RWPE1 (cell line): Measurements from ENCODE around the gene TTC8.
"Not testable (repeated sequence)": the region's sequence is repeated elsewhere in the genome, so short reads cannot be mapped to it uniquely, and the experiment has no call there.

Experiments used
- CTCF ChIA-PET: fragments of 350-600 bp; sonication (Branson Sonifier 250); formaldehyde crosslinking; extraction: SDS; loops from one replicate; lab custom pipeline; 2021; lab: Yijun Ruan, JAX
- POLR2A ChIA-PET: fragments of 400-600 bp; formaldehyde crosslinking; extraction: SDS; loops from one replicate; lab custom pipeline; 2020; ENCODE audit warnings: antibody characterized with exemption; ENCODE audit not compliant: low non-redundant PET; lab: Yijun Ruan, JAX
- DNase-seq: peaks from one replicate; pipeline ENCODE4 v3.0.0; 2012; ENCODE audit warnings: low spot score
- H3K27ac ChIP-seq: fragments of 450-650 bp; 2 replicates; pipeline ENCODE4 v1.5.1; 2017
- TF ChIP-seq, protein P1 (sequence below): fragments of 450-650 bp; conservative IDR thresholded peaks from 2 replicates; pipeline ENCODE4 v1.5.1; 2017; ENCODE audit warnings: low read depth, mild to moderate bottlenecking

The TTC8 gene

DNA sequence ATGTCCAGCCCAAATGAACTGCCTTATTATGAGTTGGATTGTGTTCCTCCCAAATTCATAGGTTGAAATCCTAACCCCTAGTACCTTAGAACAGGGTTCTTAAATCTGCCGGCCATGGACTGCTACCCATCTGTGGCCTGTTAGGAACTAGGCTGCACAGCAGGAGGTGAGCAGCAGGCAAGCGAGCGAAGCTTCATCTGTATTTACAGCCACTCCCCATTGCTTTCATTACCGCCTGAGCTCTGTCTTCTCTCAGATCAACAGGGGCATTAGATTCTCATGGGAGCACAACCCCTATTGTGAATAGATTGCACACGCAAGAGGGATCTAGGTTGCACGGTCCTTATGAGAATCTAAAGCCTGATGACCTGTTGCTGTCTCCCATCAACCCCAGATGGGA is 21.9 kb upstream of the TTC8 start:
- CTCF ChIA-PET: no interaction called here

DNA sequence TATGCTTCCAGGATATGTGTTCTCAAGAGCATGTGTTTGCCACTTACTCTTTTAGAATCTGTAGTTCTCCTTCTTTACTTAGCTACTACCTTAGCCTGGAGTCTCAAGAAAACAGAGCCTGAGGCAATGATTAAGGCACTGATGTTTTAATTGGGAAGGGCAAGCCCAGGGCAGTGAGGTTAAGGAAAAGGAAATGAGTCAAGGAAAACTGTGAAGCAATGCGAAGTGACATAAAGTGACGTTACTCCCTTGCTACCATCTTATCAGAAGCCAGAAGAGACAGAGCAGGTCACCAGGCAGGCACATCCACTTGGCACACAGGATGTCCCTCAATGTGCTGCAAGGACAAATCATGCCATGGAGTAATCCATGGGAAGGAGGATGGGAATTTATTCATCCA is 20.4 kb upstream of the TTC8 start:
- TF ChIP-seq, protein P1, sequence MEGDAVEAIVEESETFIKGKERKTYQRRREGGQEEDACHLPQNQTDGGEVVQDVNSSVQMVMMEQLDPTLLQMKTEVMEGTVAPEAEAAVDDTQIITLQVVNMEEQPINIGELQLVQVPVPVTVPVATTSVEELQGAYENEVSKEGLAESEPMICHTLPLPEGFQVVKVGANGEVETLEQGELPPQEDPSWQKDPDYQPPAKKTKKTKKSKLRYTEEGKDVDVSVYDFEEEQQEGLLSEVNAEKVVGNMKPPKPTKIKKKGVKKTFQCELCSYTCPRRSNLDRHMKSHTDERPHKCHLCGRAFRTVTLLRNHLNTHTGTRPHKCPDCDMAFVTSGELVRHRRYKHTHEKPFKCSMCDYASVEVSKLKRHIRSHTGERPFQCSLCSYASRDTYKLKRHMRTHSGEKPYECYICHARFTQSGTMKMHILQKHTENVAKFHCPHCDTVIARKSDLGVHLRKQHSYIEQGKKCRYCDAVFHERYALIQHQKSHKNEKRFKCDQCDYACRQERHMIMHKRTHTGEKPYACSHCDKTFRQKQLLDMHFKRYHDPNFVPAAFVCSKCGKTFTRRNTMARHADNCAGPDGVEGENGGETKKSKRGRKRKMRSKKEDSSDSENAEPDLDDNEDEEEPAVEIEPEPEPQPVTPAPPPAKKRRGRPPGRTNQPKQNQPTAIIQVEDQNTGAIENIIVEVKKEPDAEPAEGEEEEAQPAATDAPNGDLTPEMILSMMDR: no peak
- POLR2A ChIA-PET: no interaction called here
- CTCF ChIA-PET: interaction anchor here (0.6 kb wide), 1 partner anchor 219 kb away, joined by 3 read pairs; no protein-coding TSS in a partner anchor
- no peak for DNase-seq
- no peak overlapping the region for H3K27ac ChIP-seq

More for the DNA sequence above, 21.9 kb upstream of the TTC8 start:
- POLR2A ChIA-PET: no interaction called here
- TF ChIP-seq, protein P1: no peak
- DNase-seq: no peak
- no peak overlapping the region for H3K27ac ChIP-seq

DNA sequence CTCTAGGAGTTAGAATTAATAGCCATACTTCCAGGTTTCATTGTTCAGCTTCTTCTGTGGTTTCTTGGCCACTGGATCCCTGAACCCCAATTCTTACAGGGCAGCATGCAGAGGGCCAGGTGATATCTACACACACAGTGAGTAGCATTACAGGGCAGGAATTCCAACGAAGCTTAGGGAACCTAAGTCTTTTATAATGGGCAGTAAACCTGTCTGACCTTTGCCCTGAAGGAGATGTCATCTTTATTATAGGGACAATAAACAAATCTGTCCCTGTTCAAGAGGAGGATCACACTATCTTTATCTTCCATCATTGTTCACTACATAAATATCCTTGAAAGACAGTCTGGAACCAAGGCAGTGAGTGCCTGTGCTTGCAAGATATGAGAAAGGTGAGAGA is 20.0 kb upstream of the TTC8 start:
- ChIA-PET POLR2A (no interaction called here), CTCF (interaction anchor here (0.6 kb wide), 1 partner anchor 218 kb away, joined by 3 read pairs; no protein-coding TSS in a partner anchor)
- no peak for DNase-seq
- H3K27ac ChIP-seq: no peak overlapping the region
- TF ChIP-seq, protein P1: no peak

DNA sequence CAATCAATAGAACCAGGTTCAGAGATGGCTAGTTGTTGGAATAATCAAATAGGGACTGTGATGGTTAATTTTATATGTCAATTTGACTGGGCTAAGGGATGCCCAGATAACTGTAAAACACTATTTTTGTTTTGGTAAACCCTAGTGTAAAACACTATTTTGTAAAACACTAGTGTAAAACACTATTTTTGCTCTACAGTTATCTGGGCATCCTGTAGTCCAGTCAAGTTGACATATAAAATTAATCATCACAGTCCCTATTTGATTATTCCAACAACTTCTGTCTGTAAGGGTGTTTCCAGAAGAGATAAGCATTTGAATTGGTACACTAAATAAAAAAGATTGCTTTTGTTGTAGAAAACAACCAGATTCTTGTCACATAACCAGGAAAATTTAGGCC is 16.1 kb upstream of the TTC8 start:
- POLR2A ChIA-PET: no interaction called here
- CTCF ChIA-PET: no interaction called here

DNA sequence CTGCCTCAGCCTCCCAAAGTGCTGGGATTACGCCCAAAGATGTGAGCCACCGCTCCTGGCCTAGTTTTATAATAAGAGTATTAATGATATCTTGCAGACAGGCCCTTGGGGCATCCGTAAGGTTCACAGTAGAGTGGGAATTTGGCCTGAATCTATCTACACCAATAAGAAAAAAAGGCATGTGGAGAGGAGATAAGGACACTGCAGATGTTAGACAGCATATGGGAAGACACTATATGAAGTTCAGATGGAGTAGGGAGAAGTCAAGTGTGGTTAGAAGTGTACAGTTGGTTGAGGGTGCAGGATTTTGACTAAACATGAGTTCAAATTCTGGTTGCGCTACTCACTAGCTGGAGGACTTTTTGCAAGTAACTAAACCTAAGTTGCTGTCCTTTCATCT is 8.5 kb upstream of the TTC8 start:
- no peak for DNase-seq
- no peak overlapping the region for H3K27ac ChIP-seq
- TF ChIP-seq, protein P1: no peak
- ChIA-PET CTCF (interaction anchor here (0.6 kb wide), 1 partner anchor 688 kb away, joined by 8 read pairs; no protein-coding TSS in a partner anchor), POLR2A (no interaction called here)

More for the DNA sequence above, 16.1 kb upstream of the TTC8 start:
- TF ChIP-seq, protein P1: no peak
- H3K27ac ChIP-seq: no peak overlapping the region
- no peak for DNase-seq

DNA sequence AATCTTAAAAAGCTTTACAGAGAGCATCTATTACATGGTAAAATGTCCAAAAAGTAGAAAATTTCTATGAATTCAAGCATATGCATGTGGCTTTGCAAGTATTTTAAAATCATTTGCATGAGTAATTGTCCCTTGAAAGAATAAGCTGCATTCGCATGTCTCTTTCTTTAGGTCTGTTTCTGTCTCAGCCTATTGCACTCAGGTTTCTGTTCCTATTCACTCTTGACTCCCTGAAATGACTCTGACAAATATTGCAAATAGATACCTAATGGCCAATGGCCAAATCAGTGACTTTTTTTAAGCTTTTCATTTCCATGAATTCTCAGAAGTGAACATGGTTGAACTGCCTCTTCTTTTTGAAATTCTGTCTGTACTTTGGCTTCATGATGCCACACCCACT is 6.4 kb upstream of the TTC8 start:
- no peak overlapping the region for H3K27ac ChIP-seq
- TF ChIP-seq, protein P1: no peak
- POLR2A ChIA-PET: no interaction called here
- DNase-seq: no peak
- CTCF ChIA-PET: no interaction called here

DNA sequence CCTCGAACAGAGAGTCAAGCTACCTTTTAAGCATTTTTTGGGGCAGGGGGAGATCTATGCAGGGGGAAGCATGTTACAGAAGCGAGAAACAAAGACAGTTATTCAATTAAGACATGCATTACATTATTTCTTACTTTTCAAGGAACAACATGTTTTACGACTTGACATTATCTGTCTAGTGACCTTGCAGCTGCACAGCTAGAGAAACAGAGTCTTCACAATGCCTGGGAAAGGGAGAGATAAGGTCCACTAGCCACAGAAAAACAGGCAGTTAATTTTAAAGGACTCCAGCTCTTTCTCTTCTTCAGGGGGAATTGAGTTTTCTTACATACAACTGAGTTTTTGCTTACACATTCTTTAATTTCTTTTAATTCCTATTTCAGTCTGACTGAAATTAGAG is 4.8 kb upstream of the TTC8 start:
- H3K27ac ChIP-seq, POLR2A ChIA-PET, DNase-seq, CTCF ChIA-PET: not testable (repeated sequence)
